Activated CD4-positive, alpha-beta T cell treated with anti-CD3 and anti-CD28 coated beads for 36 hours (primary cell): ENCODE measurements around the gene FADS6. TPM values are rescaled to one million over a fixed set of nuclear protein-coding genes. Genes with fewer than 3 reads are reported as not detected.
A peak's percentile ranks its signal among the peaks of the same experiment; 100 is the strongest.

ENCODE experiments used
- ATAC-seq: fragments of 200-7000 bp; cut with Tn5 transposase; one replicate; pipeline ENCODE4 v1.10.0; 2021; ENCODE audit warnings: mild to moderate bottlenecking, moderate library complexity
- CTCF ChIA-PET: fragments of 350-600 bp; sonication (Branson Sonifier 250); formaldehyde crosslinking; loops from one replicate; lab custom pipeline; 2021; ENCODE audit warnings: antibody characterized with exemption; lab: Charles Lee
- POLR2A ChIA-PET: fragments of 350-600 bp; sonication (Branson Sonifier 250); formaldehyde crosslinking; loops from one replicate; lab custom pipeline; 2021; ENCODE audit warnings: antibody characterized with exemption, inconsistent platforms; lab: Charles Lee
- DNase-seq: peaks from one replicate; pipeline ENCODE4 v3.0.0-alpha.2; 2020
- H3K27ac Mint-ChIP-seq: one replicate; pipeline ENCODE4 v1.8.0; 2021; ENCODE audit warnings: mixed read lengths
- H3K27me3 Mint-ChIP-seq: one replicate; pipeline ENCODE4 v1.8.0; 2021; ENCODE audit warnings: mixed read lengths
- H3K36me3 Mint-ChIP-seq: one replicate; pipeline ENCODE4 v1.8.0; 2021; ENCODE audit warnings: low read depth, mixed read lengths
- H3K4me1 Mint-ChIP-seq: one replicate; pipeline ENCODE4 v1.8.0; 2021; ENCODE audit warnings: mixed read lengths
- H3K4me3 Mint-ChIP-seq: one replicate; pipeline ENCODE4 v1.8.0; 2021; ENCODE audit warnings: mild to moderate bottlenecking, moderate library complexity, mixed read lengths
- H3K9me3 Mint-ChIP-seq: one replicate; pipeline ENCODE4 v1.8.0; 2021; ENCODE audit warnings: low read depth, mixed read lengths
- intact Hi-C, 2 experiments: fragments of 100-400 bp; cut with DNase I in 1 of 2; cut with micrococcal nuclease in 1 of 2; formaldehyde crosslinking; loops; one replicate each; pipeline versions ENCODE4 v1.14.2 to v1.15.1; 2022 to 2024; cut with DNase I, micrococcal nuclease
- total RNA-seq, 2 experiments: library from RNA; stranded (reverse); gene quantifications; one replicate each; pipeline ENCODE4 v1.2.3, GENCODE V29; 2021

FADS6 gene
- total RNA-seq, 2 experiments from 2014 or later, result not detected

DNA sequence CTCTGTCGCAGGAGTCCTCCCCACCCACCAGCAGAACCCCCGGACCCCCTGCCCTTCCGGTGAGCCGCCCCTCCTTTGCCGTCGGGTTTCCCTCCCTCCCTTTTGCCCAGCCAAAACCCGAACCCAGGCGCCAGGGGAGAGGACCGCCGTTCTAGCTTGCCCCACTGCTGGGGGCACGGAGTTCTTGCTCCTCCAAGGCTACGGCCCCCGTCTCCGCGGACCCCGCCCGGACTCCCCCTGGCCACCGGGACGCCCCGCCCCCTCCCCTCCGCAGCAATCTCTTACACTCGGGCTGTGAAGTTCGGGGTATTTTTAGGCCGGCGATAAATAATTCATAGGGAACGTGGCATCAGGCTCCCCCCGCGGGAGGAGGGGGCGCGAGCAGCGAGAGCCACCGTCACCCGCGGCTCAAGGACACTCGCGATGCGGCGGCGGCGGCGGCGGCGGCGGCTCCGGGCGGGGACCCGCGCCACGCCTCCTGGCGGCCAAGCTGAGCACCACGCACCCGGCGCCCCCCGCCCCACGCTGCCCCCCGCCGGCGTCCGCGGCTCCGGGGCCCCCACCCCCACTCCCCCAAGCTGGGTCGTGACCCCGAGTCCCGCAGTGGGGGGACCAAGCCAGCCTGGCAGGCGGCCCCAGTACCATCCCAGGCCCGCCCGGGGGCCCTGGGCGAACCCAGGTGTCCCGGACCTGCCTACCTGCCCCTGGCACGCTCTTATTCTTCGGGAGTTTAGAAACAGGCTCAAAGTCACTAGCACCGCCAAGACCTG lies 33.8 kb downstream of the FADS6 start, which contains the start of gene GRIN2C:
GRIN2C (minus strand) TSS at position 427 of the 770 bp plus-strand sequence. CDS start 4,793 bp downstream, outside the sequence.
- H3K4me3 Mint-ChIP-seq, result peak within 1 kb of the TSS; percentile 21

GRCh38 chr17:74858672-74859458 lies 34.6 kb downstream of the FADS6 start:
- Mint-ChIP-seq H3K9me3 (no peaks in the 10 kb centered on the region), H3K4me3 (peak overlapping the region; percentile 21), H3K27ac (no peak overlapping the region), H3K36me3 (no peaks in the 10 kb centered on the region), H3K4me1 (peaks cover 13% of the 10 kb centered on the region), H3K27me3 (peaks cover 41% of the 10 kb centered on the region)
- no peak for ATAC-seq
- POLR2A ChIA-PET, result no interaction called here
- intact Hi-C loops, result no loop called here
- no peak for DNase-seq
- CTCF ChIA-PET, result interaction anchor here (0.8 to 7.3 kb wide), 5 partner anchors 15 to 113 kb away, joined by 3 to 76 read pairs (median 4); partner anchors contain the start of gene FDXR

More for the DNA sequence above, 33.8 kb downstream of the FADS6 start, which contains the start of gene GRIN2C:
- H3K36me3 Mint-ChIP-seq, result no peaks in the 10 kb centered on the region
- ChIA-PET POLR2A (no interaction called here), CTCF (interaction anchor here (0.5 to 8.4 kb wide), 8 partner anchors 15 to 255 kb away, joined by 3 to 114 read pairs (median 4); partner anchors contain the start of gene FDXR)
- intact Hi-C loops, result no loop called here
- no peak for ATAC-seq
- H3K9me3 Mint-ChIP-seq, result no peaks in the 10 kb centered on the region
- DNase-seq, result peak; percentile 61
- H3K27ac Mint-ChIP-seq, result no peak within 1 kb of the TSS
- H3K4me1 Mint-ChIP-seq, result peaks cover 13% of the 10 kb centered on the region
- peaks cover 39% of the 10 kb centered on the region for H3K27me3 Mint-ChIP-seq

- ChIA-PET CTCF (interaction anchor here (0.6 to 3.0 kb wide), 10 partner anchors 8 to 123 kb away, joined by 3 to 21 read pairs (median 3); no protein-coding TSS in a partner anchor), POLR2A (no interaction called here)
- peaks cover 44% of the 10 kb centered on the region for H3K27me3 Mint-ChIP-seq
- no peaks in the 10 kb centered on the region for H3K9me3 Mint-ChIP-seq
- DNase-seq (no peak), ATAC-seq (no peak)
- H3K27ac Mint-ChIP-seq, result no peak overlapping the region
- intact Hi-C loops, result no loop called here
- H3K36me3 Mint-ChIP-seq, result no peaks in the 10 kb centered on the region
- H3K4me3 Mint-ChIP-seq, result no peak overlapping the region
- H3K4me1 Mint-ChIP-seq, result peaks cover 21% of the 10 kb centered on the region
These were observed 36.2 kb downstream of the FADS6 start for GRCh38 chr17:74857191-74857590.

DNA sequence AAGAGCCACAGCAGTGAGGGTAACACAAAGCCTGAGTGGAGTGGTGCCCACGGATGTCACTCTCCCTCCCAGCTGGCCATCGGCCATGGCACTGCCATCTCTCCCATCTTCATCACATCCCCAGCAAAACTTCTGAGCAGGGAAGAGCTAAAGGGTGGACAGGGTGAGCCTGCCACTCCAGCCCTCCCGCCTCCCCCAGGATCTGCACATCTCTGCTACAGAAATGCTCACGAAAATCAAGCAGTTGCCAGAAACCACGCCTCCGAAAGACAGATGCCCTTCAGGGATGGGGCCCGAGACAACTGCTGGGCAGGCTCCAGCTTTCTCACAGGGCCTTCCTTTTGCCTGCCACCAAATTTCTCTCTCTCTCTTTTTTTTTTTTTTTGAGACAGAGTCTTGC lies 37.3 kb downstream of the FADS6 start:
- intact Hi-C loops, result no loop called here
- no peaks in the 10 kb centered on the region for H3K9me3 Mint-ChIP-seq
- no peak for DNase-seq
- no peaks in the 10 kb centered on the region for H3K36me3 Mint-ChIP-seq
- peaks cover 16% of the 10 kb centered on the region for H3K4me1 Mint-ChIP-seq
- no peak overlapping the region for H3K4me3 Mint-ChIP-seq
- no peak for ATAC-seq
- H3K27me3 Mint-ChIP-seq, result peaks cover 41% of the 10 kb centered on the region
- CTCF ChIA-PET, result interaction anchor here (0.6 to 1.3 kb wide), 6 partner anchors 9 to 124 kb away, joined by 3 to 6 read pairs (median 3); no protein-coding TSS in a partner anchor
- H3K27ac Mint-ChIP-seq, result no peak overlapping the region
- POLR2A ChIA-PET, result no interaction called here

DNA sequence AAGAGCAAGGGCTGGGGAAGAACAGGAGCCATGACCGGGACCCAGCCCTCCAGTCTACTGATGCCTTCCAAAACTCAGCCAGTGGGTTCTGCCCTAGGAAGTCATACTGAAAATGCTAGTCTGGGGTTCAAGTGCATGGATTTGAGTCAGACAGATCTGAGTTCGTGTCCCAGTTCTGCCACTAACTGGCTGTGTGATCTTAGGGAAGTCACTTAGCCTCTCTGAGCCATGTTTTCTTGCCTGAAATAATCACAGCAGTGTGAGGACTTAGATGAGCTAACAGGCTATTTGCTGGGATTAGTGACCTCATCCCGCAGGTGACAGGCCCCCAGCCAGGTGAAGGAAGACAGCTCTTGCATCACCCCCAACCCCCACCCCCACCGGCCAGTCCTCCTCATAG lies 38.1 kb downstream of the FADS6 start:
- H3K27me3 Mint-ChIP-seq, result peaks cover 42% of the 10 kb centered on the region
- no peak overlapping the region for H3K27ac Mint-ChIP-seq
- peaks cover 14% of the 10 kb centered on the region for H3K4me1 Mint-ChIP-seq
- no peaks in the 10 kb centered on the region for H3K9me3 Mint-ChIP-seq
- no peak for DNase-seq
- POLR2A ChIA-PET, result no interaction called here
- H3K4me3 Mint-ChIP-seq, result no peak overlapping the region
- no peaks in the 10 kb centered on the region for H3K36me3 Mint-ChIP-seq
- intact Hi-C loops, result no loop called here
- CTCF ChIA-PET, result interaction anchor here (0.6 to 1.3 kb wide), 2 partner anchors 10 to 12 kb away, joined by 3 to 6 read pairs; no protein-coding TSS in a partner anchor
- no peak for ATAC-seq

GRCh38 chr17:74854792-74855191 lies 38.6 kb downstream of the FADS6 start:
- DNase-seq (no peak), ATAC-seq (no peak)
- ChIA-PET POLR2A (no interaction called here), CTCF (interaction anchor here (1.5 kb wide), 1 partner anchor 64 kb away, joined by 6 read pairs; no protein-coding TSS in a partner anchor)
- H3K4me1 Mint-ChIP-seq, result peaks cover 11% of the 10 kb centered on the region
- no peak overlapping the region for H3K4me3 Mint-ChIP-seq
- peaks cover 40% of the 10 kb centered on the region for H3K27me3 Mint-ChIP-seq
- no peaks in the 10 kb centered on the region for H3K9me3 Mint-ChIP-seq
- H3K36me3 Mint-ChIP-seq, result no peaks in the 10 kb centered on the region
- no peak overlapping the region for H3K27ac Mint-ChIP-seq
- intact Hi-C loops, result no loop called here

DNA sequence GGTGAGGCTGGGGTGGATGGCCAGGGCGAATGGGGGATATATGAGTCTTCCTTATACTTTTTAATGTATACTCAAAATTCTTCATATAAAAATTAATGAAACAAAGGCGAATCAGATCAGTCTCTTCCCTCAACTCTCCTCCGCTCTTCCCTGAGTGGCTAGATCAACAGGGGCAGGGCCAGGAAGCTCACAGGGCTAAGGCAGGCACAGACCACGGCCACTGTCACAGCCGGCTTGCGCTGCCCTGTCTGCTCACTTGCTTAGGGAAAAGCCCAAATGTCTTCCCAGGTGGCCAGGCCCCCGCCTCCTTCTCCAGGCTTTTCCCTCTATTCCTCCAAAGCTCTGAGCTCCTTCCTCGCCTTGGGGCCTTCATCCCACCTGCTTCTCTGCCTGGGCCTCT lies 39.8 kb downstream of the FADS6 start:
- H3K4me3 Mint-ChIP-seq, result no peak overlapping the region

GRCh38 chr17:74853048-74853397 lies 40.4 kb downstream of the FADS6 start:
- intact Hi-C loops, result no loop called here
- H3K36me3 Mint-ChIP-seq, result no peaks in the 10 kb centered on the region
- CTCF ChIA-PET, result interaction anchor here (0.9 to 2.2 kb wide), 7 partner anchors 8 to 115 kb away, joined by 4 to 9 read pairs (median 4); no protein-coding TSS in a partner anchor

More for the DNA sequence above, 39.8 kb downstream of the FADS6 start:
- ChIA-PET CTCF (interaction anchor here (0.8 to 1.5 kb wide), 3 partner anchors 13 to 116 kb away, joined by 4 to 6 read pairs (median 4); no protein-coding TSS in a partner anchor), POLR2A (no interaction called here)
- intact Hi-C loops, result no loop called here
- ATAC-seq (no peak), DNase-seq (no peak)
- Mint-ChIP-seq H3K9me3 (no peaks in the 10 kb centered on the region), H3K4me1 (peaks cover 9% of the 10 kb centered on the region), H3K27me3 (peaks cover 33% of the 10 kb centered on the region), H3K27ac (no peak overlapping the region), H3K36me3 (no peaks in the 10 kb centered on the region)

DNA sequence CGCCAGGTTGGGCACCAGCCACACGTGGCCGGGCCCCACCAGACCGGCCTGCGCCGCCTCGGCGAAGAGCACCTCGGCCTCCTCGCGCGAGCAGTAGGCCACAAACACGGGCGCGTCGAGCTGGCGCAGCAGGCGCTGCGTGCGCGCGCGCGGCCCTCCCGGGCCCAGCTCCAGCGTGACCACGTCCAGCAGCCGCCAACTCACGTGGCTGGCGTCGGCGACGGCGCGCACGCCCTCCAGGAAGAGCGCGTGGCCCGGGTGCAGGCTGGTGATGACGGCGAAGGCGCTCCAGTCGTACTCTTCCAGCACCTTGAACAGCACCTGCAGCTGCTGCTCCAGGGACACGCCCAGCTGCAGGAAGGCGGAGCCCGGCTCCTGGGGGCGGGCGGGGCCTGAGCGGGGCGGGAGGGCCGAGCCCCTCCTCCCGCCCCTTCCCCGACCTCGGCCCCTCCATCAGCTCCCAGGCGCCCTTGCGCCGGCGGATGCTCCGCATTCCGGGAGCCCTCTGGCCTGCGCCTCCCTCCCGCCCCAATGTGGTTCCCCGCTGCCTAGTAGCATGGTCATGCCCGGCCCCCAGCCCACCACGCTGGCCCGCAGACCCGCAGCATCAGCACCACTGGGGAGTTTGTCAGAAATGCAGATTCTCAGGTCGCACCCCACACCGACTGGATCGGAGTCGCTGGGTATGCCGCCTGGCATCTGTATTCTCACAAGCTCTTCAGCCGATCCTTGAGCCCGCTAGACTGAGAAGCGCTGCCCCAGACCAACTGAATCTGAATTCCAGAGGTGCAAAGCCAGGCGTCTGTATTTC lies 41.0 kb downstream of the FADS6 start:
- intact Hi-C loops, result loop anchor here (1.0 kb wide), 3 partner anchors 21 to 104 kb away; partner anchors contain the start of genes NAT9 (in 1 of the 2) and NHERF1 (in 1 of the 2)
- H3K4me3 Mint-ChIP-seq, result peak overlapping the region; percentile 70
- H3K27ac Mint-ChIP-seq, result peak overlapping the region; percentile 35
- H3K9me3 Mint-ChIP-seq, result no peaks in the 10 kb centered on the region
- ChIA-PET POLR2A (interaction anchor here (1.1 kb wide), 2 partner anchors 12 to 20 kb away, joined by 3 to 10 read pairs; partner anchors contain the start of gene FDXR), CTCF (interaction anchor here (0.9 to 2.2 kb wide), 10 partner anchors 9 to 115 kb away, joined by 3 to 9 read pairs (median 4); partner anchors contain the start of gene FDXR)
- no peaks in the 10 kb centered on the region for H3K36me3 Mint-ChIP-seq
- ATAC-seq (peak; percentile 91), DNase-seq (peak; percentile 83)
- H3K4me1 Mint-ChIP-seq, result peaks cover 9% of the 10 kb centered on the region
- peaks cover 27% of the 10 kb centered on the region for H3K27me3 Mint-ChIP-seq

More at GRCh38 chr17:74853048-74853397, 40.4 kb downstream of the FADS6 start:
- Mint-ChIP-seq H3K27ac (no peak overlapping the region), H3K4me3 (peak overlapping the region; percentile 70), H3K27me3 (peaks cover 31% of the 10 kb centered on the region), H3K9me3 (no peaks in the 10 kb centered on the region), H3K4me1 (peaks cover 9% of the 10 kb centered on the region)
- ATAC-seq, result peak; percentile 13
- DNase-seq, result no peak
- POLR2A ChIA-PET, result interaction anchor here (1.1 kb wide), 1 partner anchor 20 kb away, joined by 10 read pairs; the partner anchor contains the start of gene FDXR

- H3K27ac Mint-ChIP-seq, result no peak overlapping the region
- no peak for DNase-seq
- H3K9me3 Mint-ChIP-seq, result no peaks in the 10 kb centered on the region
- peaks cover 9% of the 10 kb centered on the region for H3K4me1 Mint-ChIP-seq
- peaks cover 22% of the 10 kb centered on the region for H3K27me3 Mint-ChIP-seq
- ATAC-seq, result no peak
- ChIA-PET POLR2A (interaction anchor here (1.1 kb wide), 2 partner anchors 11 to 21 kb away, joined by 3 to 10 read pairs; partner anchors contain the start of gene FDXR), CTCF (interaction anchor here (0.9 to 2.2 kb wide), 10 partner anchors 9 to 81 kb away, joined by 3 to 9 read pairs (median 4); partner anchors contain the start of gene FDXR)
- H3K36me3 Mint-ChIP-seq, result no peaks in the 10 kb centered on the region
- intact Hi-C loops, result loop anchor here (1.0 kb wide), 3 partner anchors 22 to 103 kb away; partner anchors contain the start of genes NAT9 (in 1 of the 2) and NHERF1 (in 1 of the 2)
- H3K4me3 Mint-ChIP-seq, result no peak overlapping the region
These were observed 41.7 kb downstream of the FADS6 start for GRCh38 chr17:74851612-74852236.
